Type B pancreatic cell (in vitro differentiated cells): ENCODE measurements around the gene DNMBP. TPM values are rescaled to one million over a fixed set of nuclear protein-coding genes. Genes with fewer than 3 reads are reported as not detected.
"Not testable (repeated sequence)": the region's sequence is repeated elsewhere in the genome, so short reads cannot be mapped to it uniquely, and the experiment has no call there.

Source experiments
- DNase-seq: peaks from one replicate; pipeline ENCODE4 v3.0.0; 2021; ENCODE audit warnings: mixed read lengths; ENCODE audit not compliant: unreplicated experiment; ENCODE audit errors: extremely low spot score
- H3K27ac Mint-ChIP-seq: 2 replicates; pipeline ENCODE4 v1.8.0; 2021; ENCODE audit warnings: mild to moderate bottlenecking, mixed read lengths
- H3K27me3 Mint-ChIP-seq: 2 replicates; pipeline ENCODE4 v1.8.0; 2021; ENCODE audit warnings: mixed read lengths
- H3K36me3 Mint-ChIP-seq: 2 replicates; pipeline ENCODE4 v1.8.0; 2021; ENCODE audit warnings: mixed read lengths
- H3K4me1 Mint-ChIP-seq: one replicate; pipeline ENCODE4 v1.8.0; 2021; ENCODE audit warnings: mixed read lengths; ENCODE audit not compliant: unreplicated experiment
- H3K4me3 Mint-ChIP-seq: 2 replicates; pipeline ENCODE4 v1.8.0; 2021; ENCODE audit warnings: mild to moderate bottlenecking, mixed read lengths
- H3K9me3 Mint-ChIP-seq: 2 replicates; pipeline ENCODE4 v1.8.0; 2021; ENCODE audit warnings: mixed read lengths
- total RNA-seq: library from RNA; stranded (reverse); gene quantifications from 2 replicates; pipeline ENCODE4 v1.2.1, GENCODE V29; 2021; ENCODE audit warnings: low replicate concordance
- TF ChIP-seq, protein P1 (sequence below): fragments of 200-600 bp; sonication (generic); conservative IDR thresholded peaks from 2 replicates; pipeline ENCODE4 v1.5.0; 2021; ENCODE audit warnings: antibody characterized with exemption, mild to moderate bottlenecking

Gene DNMBP
- total RNA-seq, 1 donor from 2014 or later, result 17.7 TPM

DNA sequence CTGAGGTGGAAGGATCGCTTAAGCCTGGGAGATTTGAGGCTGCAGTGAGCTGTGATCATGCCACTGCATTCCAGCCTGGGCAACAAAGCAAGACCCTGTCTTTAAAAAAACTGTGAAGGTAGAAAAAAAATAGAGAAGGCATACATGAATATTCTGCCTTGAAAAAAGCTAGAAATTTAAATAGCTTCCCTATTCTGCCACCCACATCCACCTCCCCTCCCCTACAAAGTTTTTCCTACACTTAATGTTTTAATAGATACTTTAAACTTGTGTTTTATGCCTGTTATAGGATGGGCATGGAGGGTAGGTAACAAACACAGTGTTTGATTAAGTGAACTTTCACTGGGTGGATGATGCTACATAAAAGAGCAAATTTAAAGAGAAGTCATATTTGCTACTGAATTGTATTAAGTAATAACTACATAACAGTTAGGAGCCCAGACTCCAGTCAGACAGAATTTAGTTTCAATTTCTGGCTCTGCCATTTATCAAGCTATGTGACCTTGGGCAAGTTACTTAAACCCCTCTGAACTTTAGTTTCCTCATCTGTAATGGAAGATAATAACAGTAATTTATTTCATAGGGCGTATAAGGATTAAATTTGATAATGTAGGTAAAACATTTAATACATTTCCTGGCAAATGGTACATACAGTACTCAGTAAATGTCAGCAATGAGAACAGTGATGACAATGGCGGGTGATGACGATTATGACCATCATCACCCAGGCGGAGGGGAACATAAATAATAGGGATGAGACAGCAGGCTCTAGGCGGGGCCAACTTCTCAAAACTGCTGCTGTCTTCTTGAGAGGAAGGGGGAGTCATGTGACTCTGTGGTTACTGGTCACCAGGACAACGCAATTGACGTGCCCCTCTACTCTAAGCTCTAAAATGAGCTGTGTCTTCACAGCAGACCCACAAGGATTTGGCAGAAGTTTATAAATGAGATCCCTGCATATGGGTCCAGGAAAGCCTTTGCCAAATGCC, 15.8 kb downstream of the DNMBP start:
- TF ChIP-seq, protein P1, sequence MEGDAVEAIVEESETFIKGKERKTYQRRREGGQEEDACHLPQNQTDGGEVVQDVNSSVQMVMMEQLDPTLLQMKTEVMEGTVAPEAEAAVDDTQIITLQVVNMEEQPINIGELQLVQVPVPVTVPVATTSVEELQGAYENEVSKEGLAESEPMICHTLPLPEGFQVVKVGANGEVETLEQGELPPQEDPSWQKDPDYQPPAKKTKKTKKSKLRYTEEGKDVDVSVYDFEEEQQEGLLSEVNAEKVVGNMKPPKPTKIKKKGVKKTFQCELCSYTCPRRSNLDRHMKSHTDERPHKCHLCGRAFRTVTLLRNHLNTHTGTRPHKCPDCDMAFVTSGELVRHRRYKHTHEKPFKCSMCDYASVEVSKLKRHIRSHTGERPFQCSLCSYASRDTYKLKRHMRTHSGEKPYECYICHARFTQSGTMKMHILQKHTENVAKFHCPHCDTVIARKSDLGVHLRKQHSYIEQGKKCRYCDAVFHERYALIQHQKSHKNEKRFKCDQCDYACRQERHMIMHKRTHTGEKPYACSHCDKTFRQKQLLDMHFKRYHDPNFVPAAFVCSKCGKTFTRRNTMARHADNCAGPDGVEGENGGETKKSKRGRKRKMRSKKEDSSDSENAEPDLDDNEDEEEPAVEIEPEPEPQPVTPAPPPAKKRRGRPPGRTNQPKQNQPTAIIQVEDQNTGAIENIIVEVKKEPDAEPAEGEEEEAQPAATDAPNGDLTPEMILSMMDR, result no peak
- H3K4me1 Mint-ChIP-seq, result peaks cover 32% of the 10 kb centered on the region
- no peaks in the 10 kb centered on the region for H3K27me3 Mint-ChIP-seq
- H3K36me3 Mint-ChIP-seq, result peaks cover 6% of the 10 kb centered on the region
- H3K27ac Mint-ChIP-seq, result peak overlapping the region; percentile 89
- H3K9me3 Mint-ChIP-seq, result no peaks in the 10 kb centered on the region
- no peak overlapping the region for H3K4me3 Mint-ChIP-seq
- no peak for DNase-seq

DNA sequence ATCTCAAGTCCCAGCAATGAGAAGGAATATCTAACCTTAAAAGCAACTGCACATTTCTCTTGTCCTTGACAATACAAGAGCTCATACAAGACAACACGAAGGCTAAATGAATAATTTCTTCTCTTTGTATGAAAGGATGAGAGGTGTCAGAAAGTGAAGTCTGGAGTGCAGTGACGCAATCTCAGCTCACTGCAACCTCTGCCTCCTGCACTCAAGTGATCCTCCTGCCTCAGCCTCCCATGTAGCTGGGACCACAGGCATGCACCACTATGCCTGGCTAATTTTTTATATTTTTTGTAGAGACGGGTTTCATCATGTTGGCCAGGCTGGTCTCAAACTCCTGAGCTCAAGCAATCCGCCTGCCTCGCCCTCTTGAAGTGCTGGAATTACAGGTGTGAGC, 24.1 kb downstream of the DNMBP start:
- H3K36me3 Mint-ChIP-seq, DNase-seq, H3K27me3 Mint-ChIP-seq, H3K27ac Mint-ChIP-seq, H3K9me3 Mint-ChIP-seq, H3K4me3 Mint-ChIP-seq: not testable (repeated sequence)
- H3K4me1 Mint-ChIP-seq, result peaks cover 26% of the 10 kb centered on the region

DNA sequence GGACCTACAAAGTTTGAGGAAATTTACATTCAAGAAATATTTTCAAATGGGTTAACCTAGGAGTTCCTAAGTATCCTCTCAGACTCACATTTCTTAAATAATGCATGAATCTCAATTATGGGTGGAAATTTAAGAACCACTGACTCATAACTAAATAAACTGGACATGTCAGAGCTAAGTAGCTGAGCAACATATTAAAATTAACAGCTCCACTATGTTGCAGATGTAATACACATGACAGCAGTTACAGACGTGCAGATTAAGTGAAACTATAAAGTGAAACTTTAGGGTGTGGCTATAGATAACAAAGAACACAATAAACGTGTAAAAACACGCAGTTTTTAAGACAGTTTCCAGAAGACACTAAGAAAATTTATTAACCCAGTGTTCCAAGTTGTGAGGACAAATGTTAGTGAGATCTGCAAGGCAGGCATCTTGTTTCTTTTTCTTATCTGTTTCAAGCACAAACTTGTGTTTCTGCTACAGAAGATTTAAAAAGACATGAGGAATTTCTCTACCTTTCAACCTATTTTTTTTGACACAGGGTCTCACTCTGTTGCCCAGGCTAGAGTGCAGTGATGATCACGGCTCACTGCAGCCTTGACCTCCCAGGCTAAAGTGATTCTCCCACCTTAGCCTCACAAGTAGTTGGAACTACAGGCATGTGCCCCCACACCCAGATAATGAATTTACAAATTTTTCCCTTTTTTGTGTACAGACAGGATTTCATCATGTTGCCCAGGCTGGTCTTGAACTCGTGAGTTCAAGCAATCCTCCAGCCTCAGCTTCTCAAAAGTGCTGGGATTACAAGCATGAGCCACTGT, 25.3 kb downstream of the DNMBP start:
- DNase-seq, result no peak
- Mint-ChIP-seq H3K9me3 (no peaks in the 10 kb centered on the region), H3K27ac (peak overlapping the region; percentile 88), H3K4me1 (peaks cover 34% of the 10 kb centered on the region), H3K27me3 (no peaks in the 10 kb centered on the region), H3K4me3 (peak overlapping the region; percentile 32), H3K36me3 (peaks cover 5% of the 10 kb centered on the region)
- TF ChIP-seq, protein P1, result no peak

DNA sequence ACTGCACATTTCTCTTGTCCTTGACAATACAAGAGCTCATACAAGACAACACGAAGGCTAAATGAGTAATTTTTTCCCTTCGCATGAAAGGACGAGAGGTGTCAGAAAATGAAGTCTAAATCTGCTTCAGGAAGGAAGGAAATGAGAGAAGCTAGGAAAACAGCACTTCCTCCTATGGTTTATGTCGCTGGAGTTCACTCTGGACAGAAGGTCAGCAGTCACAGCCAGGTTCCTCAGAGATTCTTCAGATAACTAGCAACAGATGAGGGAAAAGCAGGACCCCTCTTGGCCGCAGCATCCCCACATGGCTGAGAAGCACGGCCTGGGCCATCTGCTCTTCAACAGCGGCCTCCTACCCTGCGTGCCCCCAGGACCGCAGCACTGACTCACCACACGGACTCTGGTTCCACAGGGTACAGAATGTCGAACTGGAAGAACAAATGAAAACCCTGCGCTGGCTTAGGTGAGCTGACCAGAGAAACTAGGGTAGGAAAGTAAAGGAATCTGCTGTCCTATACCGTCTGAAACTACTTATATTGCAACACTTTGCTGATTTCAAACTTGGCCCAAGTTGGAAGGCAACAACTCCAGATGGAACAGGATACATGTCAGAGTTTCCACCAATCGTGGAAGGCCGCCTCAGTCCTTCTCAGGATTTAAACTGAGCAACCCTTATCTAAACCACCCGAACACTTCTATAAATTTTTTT, 26.3 kb downstream of the DNMBP start:
- H3K4me1 Mint-ChIP-seq, result peaks cover 34% of the 10 kb centered on the region
- peaks cover 5% of the 10 kb centered on the region for H3K36me3 Mint-ChIP-seq
- TF ChIP-seq, protein P1, result no peak
- H3K27me3 Mint-ChIP-seq, result no peaks in the 10 kb centered on the region
- no peaks in the 10 kb centered on the region for H3K9me3 Mint-ChIP-seq
- peak overlapping the region; percentile 88 for H3K27ac Mint-ChIP-seq
- DNase-seq, result no peak
- H3K4me3 Mint-ChIP-seq, result peak overlapping the region; percentile 52

DNA sequence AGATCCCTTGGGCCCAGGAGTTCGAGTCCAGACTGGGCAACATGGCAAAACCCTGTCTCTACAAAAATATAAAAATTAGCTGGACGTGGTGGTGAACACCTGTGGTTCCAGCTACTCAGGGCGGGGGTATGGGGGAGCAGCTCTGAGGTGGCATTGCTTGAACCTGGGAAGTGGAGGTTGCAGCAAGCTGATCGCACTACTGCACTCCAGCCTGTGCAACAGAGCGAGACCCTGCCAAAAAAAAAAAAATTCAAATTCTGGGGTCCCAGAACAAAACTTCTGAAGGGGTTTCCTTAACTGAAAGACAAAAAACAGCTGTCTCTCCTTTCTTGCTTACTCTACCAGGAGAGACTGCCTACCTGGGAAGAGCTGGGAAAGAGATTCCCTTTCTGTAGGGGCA, 27.0 kb downstream of the DNMBP start:
- no peaks in the 10 kb centered on the region for H3K9me3 Mint-ChIP-seq
- no peak overlapping the region for H3K27ac Mint-ChIP-seq
- no peaks in the 10 kb centered on the region for H3K27me3 Mint-ChIP-seq
- peaks cover 5% of the 10 kb centered on the region for H3K36me3 Mint-ChIP-seq
- H3K4me1 Mint-ChIP-seq, result peaks cover 38% of the 10 kb centered on the region
- H3K4me3 Mint-ChIP-seq, result no peak overlapping the region
- no peak for DNase-seq
- TF ChIP-seq, protein P1, result no peak
